CD14-positive monocyte (primary cell): ENCODE results near the gene RPS6KA6. TPM values are rescaled to one million over a fixed set of nuclear protein-coding genes. Genes with fewer than 3 reads are reported as not detected.

ENCODE experiments used
- DNase-seq, 3 donors: peaks; one replicate each; pipeline ENCODE4 v3.0.0-alpha.2; 2011 to 2022
- H2AFZ ChIP-seq: 2 replicates; pipeline ENCODE4 v1.6.0; 2012; ENCODE audit warnings: mild to moderate bottlenecking, low read depth, low read length, inconsistent platforms; ENCODE audit not compliant: insufficient read depth, poor library complexity, severe bottlenecking
- H3K27ac ChIP-seq, 2 donors: 1 replicate in 1 of 2; 2 replicates in 1 of 2; pipeline ENCODE4 v1.5.1; 2012 to 2013; ENCODE audit warnings: low read length in 2 of 2, control low read depth in 1 of 2, inconsistent platforms in 1 of 2, low read depth in 1 of 2, mild to moderate bottlenecking in 1 of 2
- H3K27me3 ChIP-seq, 2 donors: one replicate each; pipeline versions ENCODE4 v1.6.0 to v1.6.1; 2011 to 2013; ENCODE audit warnings: low read length in 2 of 2; ENCODE audit not compliant: control insufficient read depth in 2 of 2, insufficient read depth in 2 of 2
- H3K36me3 ChIP-seq, 2 donors: replicated peaks in 1 of 2; 1 replicate in 1 of 2; 2 replicates in 1 of 2; pipeline versions ENCODE4 v1.5.1 to v1.6.1; 2012 to 2013; ENCODE audit warnings: low read length in 2 of 2, control low read depth in 1 of 2, inconsistent platforms in 1 of 2, mild to moderate bottlenecking in 1 of 2; ENCODE audit not compliant: insufficient read depth in 2 of 2, control insufficient read depth in 1 of 2
- H3K4me1 ChIP-seq, 2 donors: 1 replicate in 1 of 2; 2 replicates in 1 of 2; pipeline versions ENCODE4 v1.5.1 to v1.6.1; 2012 to 2013; ENCODE audit warnings: low read length in 2 of 2, control low read depth in 1 of 2, inconsistent platforms in 1 of 2, mild to moderate bottlenecking in 1 of 2, moderate library complexity in 1 of 2; ENCODE audit not compliant: insufficient read depth in 2 of 2, control insufficient read depth in 1 of 2
- H3K4me2 ChIP-seq: replicated peaks from 2 replicates; pipeline ENCODE3; 2012; ENCODE audit warnings: low read length, moderate library complexity, mild to moderate bottlenecking; ENCODE audit not compliant: poor library complexity, severe bottlenecking; ENCODE audit errors: extremely low read depth
- H3K4me3 ChIP-seq, 3 experiments: fragments of 200-600 bp in 1 of 3; sonication (generic) in 1 of 3; replicated peaks in 1 of 3; 1 replicate in 2 of 3; 2 replicates in 1 of 3; pipeline ENCODE4 v1.5.1; 2011 to 2013; ENCODE audit warnings: low read length in 3 of 3, mild to moderate bottlenecking in 3 of 3, control low read depth in 2 of 3, low read depth in 2 of 3, inconsistent platforms in 1 of 3, moderate library complexity in 1 of 3
- H3K79me2 ChIP-seq: 2 replicates; pipeline ENCODE4 v1.6.0; 2012; ENCODE audit warnings: mild to moderate bottlenecking, control low read depth, inconsistent platforms, low read length, moderate library complexity; ENCODE audit not compliant: insufficient read depth
- H3K9ac ChIP-seq: 2 replicates; pipeline ENCODE4 v1.6.0; 2017; ENCODE audit warnings: low read length, mild to moderate bottlenecking; ENCODE audit not compliant: insufficient read depth, poor library complexity, severe bottlenecking
- H3K9me3 ChIP-seq, 2 donors: replicated peaks in 1 of 2; 1 replicate in 1 of 2; 2 replicates in 1 of 2; pipeline versions ENCODE4 v1.5.1 to v1.6.1; 2012 to 2013; ENCODE audit warnings: low read length in 2 of 2, control low read depth in 1 of 2; ENCODE audit not compliant: control insufficient read depth in 1 of 2, insufficient read depth in 1 of 2
- H4K20me1 ChIP-seq: 2 replicates; pipeline ENCODE4 v1.6.0; 2012; ENCODE audit warnings: mild to moderate bottlenecking, low read length, control low read depth, moderate library complexity; ENCODE audit not compliant: insufficient read depth
- H3K27ac Mint-ChIP-seq, 7 donors: one replicate each; pipeline ENCODE4 v1.8.0; 2020; ENCODE audit warnings: mild to moderate bottlenecking in 7 of 7, mixed read lengths in 7 of 7, moderate library complexity in 6 of 7, inconsistent platforms in 2 of 7
- H3K27me3 Mint-ChIP-seq, 3 donors: one replicate each; pipeline ENCODE4 v1.8.0; 2021 to 2022; ENCODE audit warnings: low read depth in 3 of 3, mild to moderate bottlenecking in 3 of 3, mixed read lengths in 3 of 3, moderate library complexity in 3 of 3, inconsistent platforms in 1 of 3
- H3K36me3 Mint-ChIP-seq, 2 donors: one replicate each; pipeline ENCODE4 v1.8.0; 2020; ENCODE audit warnings: mixed read lengths in 2 of 2, inconsistent platforms in 1 of 2, mild to moderate bottlenecking in 1 of 2
- H3K4me1 Mint-ChIP-seq: one replicate; pipeline ENCODE4 v1.8.0; 2020; ENCODE audit warnings: mild to moderate bottlenecking, mixed read lengths
- H3K4me3 Mint-ChIP-seq, 2 donors: one replicate each; pipeline ENCODE4 v1.8.0; 2020; ENCODE audit warnings: mild to moderate bottlenecking in 2 of 2, mixed read lengths in 2 of 2, moderate library complexity in 1 of 2
- H3K9me3 Mint-ChIP-seq, 7 donors: one replicate each; pipeline ENCODE4 v1.8.0; 2020 to 2022; ENCODE audit warnings: mixed read lengths in 7 of 7, mild to moderate bottlenecking in 6 of 7, moderate library complexity in 6 of 7, inconsistent platforms in 2 of 7
- WGBS: methylation state at CpG from one replicate; pipeline ENCODE4 v1.1.5; 2013; ENCODE audit warnings: missing lambda C conversion rate; ENCODE audit not compliant: insufficient coverage; 5-methylcytosine and 5-hydroxymethylcytosine counted together
- intact Hi-C, 2 donors: fragments of 100-400 bp; cut with micrococcal nuclease; formaldehyde crosslinking; loops; one replicate each; pipeline versions ENCODE4 v1.15.0 to v1.15.1; 2023
- polyA plus RNA-seq, 3 donors: library from polyadenylated mRNA; depleted of rRNA in 1 of 3; unstranded in 2 of 3; stranded (reverse) in 1 of 3; fragments of 300-500 nt in 2 of 3; fragments of >200 nt in 1 of 3; fragmentation: Illumina TruSeq in 2 of 3; gene quantifications; 1 replicate in 2 of 3; 2 replicates in 1 of 3; pipeline ENCODE4 v1.2.3, GENCODE V29; 2012 to 2021
- TF ChIP-seq, protein P1 (sequence below): fragments of 200-600 bp; IDR thresholded peaks from one replicate; pipeline ENCODE4 v1.8.0; 2022; ENCODE audit warnings: antibody characterized with exemption, mild to moderate bottlenecking

RPS6KA6 gene
- polyA plus RNA-seq, 3 donors, result not detected

DNA sequence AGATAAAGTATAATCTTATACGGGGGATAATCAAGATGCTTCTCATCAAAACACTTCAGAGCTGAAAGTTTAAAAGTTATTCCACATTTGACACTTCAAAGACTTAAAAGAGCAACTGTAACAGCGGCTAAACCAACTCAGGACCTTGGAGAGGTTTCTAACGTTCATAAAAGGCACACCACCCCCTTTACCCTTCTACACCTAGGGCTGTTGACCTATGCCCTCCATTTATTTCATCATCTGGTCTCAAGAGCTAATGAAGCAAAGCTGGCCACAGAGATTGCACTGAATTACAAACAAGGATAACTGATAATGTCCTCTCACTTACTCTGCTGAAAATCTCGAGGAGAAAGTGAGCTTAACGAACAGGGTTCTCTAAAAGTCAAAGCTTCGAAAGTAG is 1.1 kb upstream of the RPS6KA6 start:
- H3K9me3 ChIP-seq, result no peaks in the 10 kb centered on the region

DNA sequence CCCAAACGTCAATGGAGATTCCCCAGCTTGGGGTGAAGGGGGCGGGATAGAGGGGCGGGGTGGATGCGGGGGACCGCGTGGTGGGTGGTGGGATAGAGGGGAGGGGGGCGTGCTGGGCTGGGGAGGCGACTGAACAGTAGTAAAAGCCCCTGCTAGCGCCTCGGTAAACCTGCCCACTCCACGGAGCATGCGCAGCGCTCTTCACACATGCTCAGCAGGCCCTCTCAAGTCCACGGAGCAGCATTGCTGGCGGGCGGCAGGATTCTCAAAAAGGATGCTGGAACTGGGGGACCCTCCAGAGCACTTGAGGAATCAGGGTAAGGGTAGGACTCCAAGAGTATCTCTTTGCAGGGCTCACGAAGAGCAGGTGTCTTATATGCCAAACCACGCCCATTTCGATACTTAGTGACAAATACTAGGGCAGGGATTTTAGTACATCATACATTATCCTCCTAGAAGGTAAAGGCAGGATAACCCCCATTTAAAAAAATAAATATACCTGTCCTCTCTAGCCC is 378 bp upstream of the RPS6KA6 start:
- WGBS, result no CpG with 5 or more reads among the region's 19 CpGs
- Histone ChIP-seq H3K9ac (peak overlapping the region; percentile 8), H3K4me1 (peaks cover 0 to 4% of the 10 kb centered on the region in 2 donors), H3K4me3 (peak overlapping the region; percentile 33 to 66 (median 47)), H3K9me3 (no peaks in the 10 kb centered on the region), H3K27me3 (peaks cover 18 to 33% of the 10 kb centered on the region in 2 donors), H3K27ac (no peak overlapping the region), H4K20me1 (no peaks in the 10 kb centered on the region), H3K36me3 (no peaks in the 10 kb centered on the region), H3K79me2 (no peaks in the 10 kb centered on the region), H2AFZ (peak overlapping the region; percentile 67), H3K4me2 (peak overlapping the region; percentile 76)
- no peaks in the 10 kb centered on the region for H3K36me3 Mint-ChIP-seq
- H3K27me3 Mint-ChIP-seq, result peaks cover 14 to 44% (median 33%) of the 10 kb centered on the region in 3 donors
- TF ChIP-seq, protein P1, sequence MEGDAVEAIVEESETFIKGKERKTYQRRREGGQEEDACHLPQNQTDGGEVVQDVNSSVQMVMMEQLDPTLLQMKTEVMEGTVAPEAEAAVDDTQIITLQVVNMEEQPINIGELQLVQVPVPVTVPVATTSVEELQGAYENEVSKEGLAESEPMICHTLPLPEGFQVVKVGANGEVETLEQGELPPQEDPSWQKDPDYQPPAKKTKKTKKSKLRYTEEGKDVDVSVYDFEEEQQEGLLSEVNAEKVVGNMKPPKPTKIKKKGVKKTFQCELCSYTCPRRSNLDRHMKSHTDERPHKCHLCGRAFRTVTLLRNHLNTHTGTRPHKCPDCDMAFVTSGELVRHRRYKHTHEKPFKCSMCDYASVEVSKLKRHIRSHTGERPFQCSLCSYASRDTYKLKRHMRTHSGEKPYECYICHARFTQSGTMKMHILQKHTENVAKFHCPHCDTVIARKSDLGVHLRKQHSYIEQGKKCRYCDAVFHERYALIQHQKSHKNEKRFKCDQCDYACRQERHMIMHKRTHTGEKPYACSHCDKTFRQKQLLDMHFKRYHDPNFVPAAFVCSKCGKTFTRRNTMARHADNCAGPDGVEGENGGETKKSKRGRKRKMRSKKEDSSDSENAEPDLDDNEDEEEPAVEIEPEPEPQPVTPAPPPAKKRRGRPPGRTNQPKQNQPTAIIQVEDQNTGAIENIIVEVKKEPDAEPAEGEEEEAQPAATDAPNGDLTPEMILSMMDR, result no peak
- no peak overlapping the region for H3K27ac Mint-ChIP-seq
- no peak for DNase-seq
- H3K9me3 Mint-ChIP-seq, result peaks cover 0 to 14% (median 9%) of the 10 kb centered on the region in 7 donors
- peaks cover 10% of the 10 kb centered on the region for H3K4me1 Mint-ChIP-seq
- peak overlapping the region; percentile 80 to 89 for H3K4me3 Mint-ChIP-seq
- intact Hi-C loops, result no loop called here

More for the DNA sequence above, 1.1 kb upstream of the RPS6KA6 start:
- no peak for DNase-seq
- no peaks in the 10 kb centered on the region for H3K79me2 ChIP-seq
- TF ChIP-seq, protein P1, result no peak
- peaks cover 0 to 4% of the 10 kb centered on the region in 2 donors for H3K4me1 ChIP-seq
- no peak overlapping the region for H2AFZ ChIP-seq
- peaks cover 18 to 33% of the 10 kb centered on the region in 2 donors for H3K27me3 ChIP-seq
- no peak overlapping the region for H3K4me2 ChIP-seq
- H3K27ac ChIP-seq, result no peak overlapping the region
- no peak overlapping the region for H3K4me3 Mint-ChIP-seq
- H4K20me1 ChIP-seq, result no peaks in the 10 kb centered on the region
- H3K27me3 Mint-ChIP-seq, result peaks cover 14 to 44% (median 33%) of the 10 kb centered on the region in 3 donors
- intact Hi-C loops, result no loop called here
- H3K9me3 Mint-ChIP-seq, result peaks cover 0 to 14% (median 9%) of the 10 kb centered on the region in 7 donors
- H3K36me3 ChIP-seq, result no peaks in the 10 kb centered on the region
- H3K4me1 Mint-ChIP-seq, result peaks cover 10% of the 10 kb centered on the region
- H3K36me3 Mint-ChIP-seq, result no peaks in the 10 kb centered on the region
- no CpG with 5 or more reads among the region's 6 CpGs for WGBS
- H3K9ac ChIP-seq, result no peak overlapping the region
- no peak overlapping the region for H3K27ac Mint-ChIP-seq
- H3K4me3 ChIP-seq, result no peak overlapping the region
